Fibroblast of lung (primary cell): ENCODE measurements around the gene CAMTA1.

Experiments
- CTCF ChIP-seq, 2 donors: IDR thresholded peaks in 1 of 2; conservative IDR thresholded peaks in 1 of 2; 1 replicate in 1 of 2; 2 replicates in 1 of 2; pipeline ENCODE4 v1.5.1; 2011 to 2012; ENCODE audit warnings: low read length in 2 of 2, control low read depth in 1 of 2, inconsistent platforms in 1 of 2, low read depth in 1 of 2, mild to moderate bottlenecking in 1 of 2
- EZH2 ChIP-seq: IDR thresholded peaks from 2 replicates; pipeline ENCODE4 v1.5.1; 2012; ENCODE audit warnings: low read length, control low read depth, mild to moderate bottlenecking; ENCODE audit errors: missing control alignments

- no peak for TF ChIP-seq CTCF (conservative IDR thresholded peaks at IDR 0.05 in 1 of 2, IDR thresholded peaks at IDR 0.05 in 1 of 2; ENCODE audit: low read depth in 1 of 2, low read length in 2 of 2)
- TF ChIP-seq EZH2: no peak
Observed at GRCh38 chr1:7628273-7628672, 843.0 kb downstream of the CAMTA1 start.
